ENCODE data around the gene OR1L6.

DNA sequence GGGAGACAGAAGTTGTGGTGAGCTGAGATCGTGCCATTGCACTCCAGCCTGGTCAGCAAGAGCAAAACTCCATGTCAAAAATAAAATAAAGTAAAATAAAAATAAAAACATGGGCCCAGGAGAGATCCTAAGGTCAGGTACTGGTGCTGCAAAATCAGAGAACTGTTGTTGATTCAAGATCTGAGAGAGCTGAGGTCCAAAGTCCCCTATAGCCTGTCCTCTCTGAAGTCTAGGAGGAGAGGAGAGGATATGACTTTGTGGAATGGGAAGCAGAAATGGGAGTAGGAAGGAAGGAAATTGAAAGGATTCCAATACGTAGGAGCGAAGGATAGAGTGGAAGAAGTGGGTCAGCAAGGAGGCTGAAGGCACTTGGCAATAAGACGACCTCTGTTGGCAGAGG lies 22.9 kb upstream of the OR1L6 start:
- TF ChIP-seq, protein P1, sequence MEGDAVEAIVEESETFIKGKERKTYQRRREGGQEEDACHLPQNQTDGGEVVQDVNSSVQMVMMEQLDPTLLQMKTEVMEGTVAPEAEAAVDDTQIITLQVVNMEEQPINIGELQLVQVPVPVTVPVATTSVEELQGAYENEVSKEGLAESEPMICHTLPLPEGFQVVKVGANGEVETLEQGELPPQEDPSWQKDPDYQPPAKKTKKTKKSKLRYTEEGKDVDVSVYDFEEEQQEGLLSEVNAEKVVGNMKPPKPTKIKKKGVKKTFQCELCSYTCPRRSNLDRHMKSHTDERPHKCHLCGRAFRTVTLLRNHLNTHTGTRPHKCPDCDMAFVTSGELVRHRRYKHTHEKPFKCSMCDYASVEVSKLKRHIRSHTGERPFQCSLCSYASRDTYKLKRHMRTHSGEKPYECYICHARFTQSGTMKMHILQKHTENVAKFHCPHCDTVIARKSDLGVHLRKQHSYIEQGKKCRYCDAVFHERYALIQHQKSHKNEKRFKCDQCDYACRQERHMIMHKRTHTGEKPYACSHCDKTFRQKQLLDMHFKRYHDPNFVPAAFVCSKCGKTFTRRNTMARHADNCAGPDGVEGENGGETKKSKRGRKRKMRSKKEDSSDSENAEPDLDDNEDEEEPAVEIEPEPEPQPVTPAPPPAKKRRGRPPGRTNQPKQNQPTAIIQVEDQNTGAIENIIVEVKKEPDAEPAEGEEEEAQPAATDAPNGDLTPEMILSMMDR (IDR thresholded peaks at IDR 0.05; ENCODE audit: low read depth, low read length) = no peak
- no peak for TF ChIP-seq MYC (IDR thresholded peaks at IDR 0.05; ENCODE audit: low read depth, low read length)
